GM12865 (cell line): ENCODE results near the gene SEPTIN5.

Source experiments
- DNase-seq: peaks from one replicate; pipeline ENCODE4 v3.0.0; 2010; ENCODE audit warnings: low read depth
- H3K4me3 ChIP-seq: 2 replicates; pipeline ENCODE4 v1.5.1; 2011; ENCODE audit warnings: mild to moderate bottlenecking, low read depth, low read length, control low read depth
- CTCF ChIP-seq: IDR thresholded peaks from 2 replicates; pipeline ENCODE4 v1.5.1; 2011; ENCODE audit warnings: low read length, control low read depth, low read depth, inconsistent platforms; ENCODE audit not compliant: insufficient read depth; ENCODE audit errors: missing control alignments

SEPTIN5 gene

DNA sequence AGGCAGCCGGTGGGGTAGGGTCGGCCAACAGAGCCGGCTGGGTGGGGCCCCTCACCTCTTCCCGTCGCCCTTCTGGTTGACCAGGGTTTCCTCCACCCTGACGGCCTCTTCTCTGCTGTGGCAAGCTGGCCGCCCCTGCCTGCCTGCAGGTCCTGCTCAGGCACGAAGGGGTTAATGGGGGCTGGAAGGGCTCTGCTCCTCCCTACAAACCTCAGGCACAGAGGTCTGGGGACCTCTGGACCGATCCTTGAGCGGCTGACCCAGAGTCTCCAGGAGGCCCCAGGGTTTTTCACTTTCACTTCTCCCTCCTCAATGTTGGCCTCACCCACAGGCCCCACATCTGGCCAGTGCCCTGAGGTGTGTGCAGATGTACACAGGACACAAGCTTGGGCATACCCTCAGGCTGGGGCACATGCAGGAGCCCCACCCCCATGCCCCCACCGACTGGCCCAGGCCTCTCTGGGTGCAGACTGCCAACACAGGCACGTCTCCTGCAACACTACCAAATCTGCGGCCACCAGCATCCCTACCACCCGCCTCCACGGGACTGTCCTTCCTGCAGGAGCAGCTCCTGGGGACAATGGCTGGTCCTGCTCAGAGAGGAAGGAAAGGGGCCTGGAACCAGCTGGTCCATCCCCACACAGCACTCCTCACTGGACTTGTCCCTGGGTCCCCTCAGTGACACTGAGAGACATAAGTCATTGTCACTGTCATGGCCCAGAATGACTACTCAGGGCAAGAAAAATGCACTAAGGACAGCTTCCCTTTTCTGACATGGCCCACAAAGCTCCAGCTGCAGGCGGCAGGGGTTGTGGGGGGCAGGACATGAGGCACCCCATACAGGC lies 43.1 kb downstream of the SEPTIN5 start:
- no peak overlapping the region for H3K4me3 ChIP-seq
- no peak for DNase-seq
- TF ChIP-seq CTCF, result no peak

GRCh38 chr22:19757985-19758895 lies 43.9 kb downstream of the SEPTIN5 start:
- no peak overlapping the region for H3K4me3 ChIP-seq
- TF ChIP-seq CTCF, result no peak
- DNase-seq, result no peak

DNA sequence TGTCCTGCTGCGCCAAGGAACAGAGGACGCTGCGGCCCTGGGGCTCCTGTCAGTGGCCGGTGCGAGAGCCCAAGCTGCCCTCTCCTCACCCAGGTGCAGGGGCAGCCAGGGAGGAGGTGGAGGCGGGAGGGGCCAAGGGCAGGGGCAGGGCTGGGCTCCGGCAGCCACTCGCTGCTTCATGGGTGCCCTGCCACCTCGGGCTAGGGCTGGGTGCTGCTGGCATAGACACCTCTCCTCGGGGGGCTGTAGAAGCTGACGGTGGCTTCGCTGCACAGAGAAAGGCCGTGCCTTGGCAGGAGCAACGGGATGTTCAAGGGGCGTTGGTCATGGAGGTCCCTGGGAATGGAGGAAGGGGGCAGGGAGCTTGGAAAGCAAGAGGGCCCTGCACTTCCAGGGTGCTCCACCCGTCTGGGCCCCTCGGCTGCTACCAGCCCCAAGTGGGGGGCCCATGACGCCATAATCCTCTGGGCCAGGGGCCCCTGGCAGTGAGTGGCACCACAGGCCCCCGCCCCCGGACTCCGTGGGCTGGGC lies 44.7 kb downstream of the SEPTIN5 start:
- DNase-seq, result no peak
- no peak for TF ChIP-seq CTCF
- H3K4me3 ChIP-seq, result no peak overlapping the region

DNA sequence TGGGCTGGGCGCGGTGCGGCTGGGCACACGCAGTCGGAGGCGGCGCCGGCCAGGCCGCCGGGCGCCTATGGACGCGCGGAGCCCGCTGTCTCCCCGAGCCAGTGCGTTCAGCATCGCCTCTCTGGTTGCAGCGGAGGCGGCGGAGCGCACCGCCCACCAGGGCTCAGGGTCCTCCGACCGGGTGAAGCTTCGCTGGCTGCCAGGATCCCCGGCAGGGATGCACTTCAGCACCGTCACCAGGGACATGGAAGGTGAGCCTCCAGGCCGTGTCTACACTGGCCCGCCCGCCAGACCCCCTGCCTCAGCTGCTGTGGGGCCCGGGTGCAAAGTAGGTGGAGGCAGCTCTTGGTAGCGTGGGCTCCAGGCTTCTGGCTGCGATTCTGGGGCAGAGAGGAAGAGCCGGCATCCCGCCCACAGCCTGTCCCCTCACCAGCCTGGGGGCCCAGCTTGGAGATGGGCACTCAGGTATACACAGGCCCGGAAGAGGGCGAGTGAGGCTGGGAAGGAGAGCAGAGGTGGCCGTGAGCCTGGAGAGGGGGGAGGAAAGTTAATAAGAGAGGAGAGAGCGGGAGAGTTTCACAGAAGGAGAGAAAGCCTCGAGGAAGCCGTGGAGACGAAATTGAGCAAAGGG lies 45.2 kb downstream of the SEPTIN5 start:
- no peak overlapping the region for H3K4me3 ChIP-seq
- no peak for DNase-seq
- TF ChIP-seq CTCF, result no peak

GRCh38 chr22:19760058-19760950 lies 46.0 kb downstream of the SEPTIN5 start, which contains the start of gene TBX1:
Gene TBX1 (plus strand): TSS chr22:19760778. CDS start chr22:19760844, 66 bp downstream.
- TF ChIP-seq CTCF, result no peak
- no peak within 1 kb of the TSS for H3K4me3 ChIP-seq
- no peak for DNase-seq
